BE2C (cell line): ENCODE results near the gene TPST2.

Experiments used
- DNase-seq: peaks from one replicate; pipeline ENCODE4 v3.0.0-alpha.2; 2020
- H3K27me3 ChIP-seq: fragments of 250-450 bp; sonication (Bioruptor Pico); 2 replicates; pipeline ENCODE4 v1.5.1; 2020; ENCODE audit warnings: mild to moderate bottlenecking
- H3K36me3 ChIP-seq: fragments of 250-450 bp; sonication (Bioruptor Pico); 2 replicates; pipeline ENCODE4 v1.5.1; 2020; ENCODE audit warnings: mild to moderate bottlenecking
- H3K4me1 ChIP-seq: fragments of 250-450 bp; sonication (Bioruptor Pico); 2 replicates; pipeline ENCODE4 v1.5.1; 2020
- H3K4me3 ChIP-seq: 2 replicates; pipeline ENCODE4 v1.5.1; 2011; ENCODE audit warnings: low read depth, low read length
- H3K9me3 ChIP-seq: fragments of 250-450 bp; sonication (Bioruptor Pico); 2 replicates; pipeline ENCODE4 v1.5.1; 2020
- CTCF ChIP-seq: IDR thresholded peaks from 2 replicates; pipeline ENCODE4 v1.5.1; 2012; ENCODE audit warnings: mild to moderate bottlenecking, low read depth, low read length

The TPST2 gene

DNA sequence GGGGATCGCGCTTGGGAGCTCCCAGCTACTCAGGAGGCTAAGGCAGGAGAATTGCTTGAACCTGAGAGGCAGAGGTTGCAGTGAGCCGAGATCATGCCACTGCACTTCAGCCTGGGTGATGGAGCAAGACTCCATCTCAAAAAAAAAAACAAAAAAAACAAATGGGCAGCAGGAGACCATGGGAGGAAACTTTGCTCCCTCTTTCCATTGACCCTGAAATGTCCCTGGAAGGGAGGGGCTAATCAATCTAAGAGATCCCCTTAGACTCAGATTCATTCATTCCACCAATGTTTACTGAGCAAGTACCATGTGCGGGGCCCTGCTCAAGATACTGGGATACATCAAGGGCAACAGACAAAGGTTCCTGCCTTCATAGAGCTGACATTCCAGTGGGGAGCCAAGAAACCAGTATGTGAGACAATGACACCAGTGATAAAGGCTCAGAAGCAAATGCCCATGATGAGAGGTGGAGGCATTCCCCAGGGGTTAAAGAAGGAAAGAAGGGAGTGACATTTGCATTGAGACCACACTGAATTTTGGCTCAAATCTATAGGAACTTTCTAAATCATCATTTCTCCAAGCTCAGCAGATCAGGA, 39.9 kb downstream of the TPST2 start:
- Histone ChIP-seq H3K4me1 (no peaks in the 10 kb centered on the region), H3K36me3 (no peaks in the 10 kb centered on the region), H3K27me3 (no peaks in the 10 kb centered on the region), H3K4me3 (no peak overlapping the region), H3K9me3 (no peaks in the 10 kb centered on the region)
- no peak for DNase-seq
- TF ChIP-seq CTCF: no peak

GRCh38 chr22:26548984-26549383, 40.9 kb downstream of the TPST2 start:
- no peak for DNase-seq
- H3K36me3 ChIP-seq: no peaks in the 10 kb centered on the region
- no peaks in the 10 kb centered on the region for H3K4me1 ChIP-seq
- H3K9me3 ChIP-seq: no peaks in the 10 kb centered on the region
- H3K4me3 ChIP-seq: no peak overlapping the region
- H3K27me3 ChIP-seq: no peaks in the 10 kb centered on the region
- TF ChIP-seq CTCF: no peak

DNA sequence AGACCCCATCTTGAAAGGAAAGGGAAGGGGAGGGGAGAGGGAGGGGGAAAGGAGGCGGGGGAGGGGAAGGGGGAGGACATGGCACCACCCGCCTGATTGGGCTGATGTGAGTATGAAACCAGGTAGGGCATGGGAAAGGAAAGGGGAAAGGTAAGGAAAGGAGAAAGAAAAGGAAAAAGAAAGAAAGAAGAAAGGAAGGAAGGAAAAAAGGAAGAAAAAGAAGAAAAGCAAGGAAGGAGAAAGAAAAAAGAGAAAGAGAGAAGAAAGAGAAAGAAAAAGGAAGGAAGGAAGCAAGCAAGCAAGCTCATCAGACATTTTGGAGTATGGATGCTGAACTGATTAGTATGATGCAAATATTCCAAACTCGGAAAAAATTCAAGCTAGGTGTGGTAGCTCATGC, 41.6 kb downstream of the TPST2 start:
- Histone ChIP-seq H3K4me3 (no peak overlapping the region), H3K36me3 (no peaks in the 10 kb centered on the region), H3K27me3 (no peaks in the 10 kb centered on the region), H3K4me1 (no peaks in the 10 kb centered on the region), H3K9me3 (no peaks in the 10 kb centered on the region)
- TF ChIP-seq CTCF: no peak
- DNase-seq: no peak

DNA sequence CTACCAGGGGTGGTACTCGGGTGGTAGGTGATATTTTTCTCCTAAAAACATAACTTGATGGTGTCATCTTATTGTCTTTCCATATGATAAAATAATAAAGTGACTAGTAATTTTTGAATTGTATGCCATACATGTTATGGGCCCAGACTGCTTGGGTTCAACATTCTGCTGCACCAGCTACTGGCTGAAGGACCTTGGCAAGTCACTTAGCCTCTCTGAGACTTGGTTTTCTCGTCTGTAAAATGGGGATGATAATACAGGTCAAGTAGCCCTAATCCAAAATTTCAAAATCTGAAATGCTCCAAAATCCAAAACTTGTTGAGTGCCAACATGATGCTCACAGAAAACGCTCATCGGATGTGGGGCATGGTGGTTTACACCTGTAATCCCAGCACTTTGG, 42.1 kb downstream of the TPST2 start:
- Histone ChIP-seq H3K9me3 (no peaks in the 10 kb centered on the region), H3K4me3 (no peak overlapping the region), H3K36me3 (no peaks in the 10 kb centered on the region), H3K27me3 (no peaks in the 10 kb centered on the region), H3K4me1 (no peaks in the 10 kb centered on the region)
- no peak for DNase-seq
- no peak for TF ChIP-seq CTCF

GRCh38 chr22:26547426-26547825, 42.5 kb downstream of the TPST2 start:
- H3K36me3 ChIP-seq: no peaks in the 10 kb centered on the region
- DNase-seq: no peak
- H3K9me3 ChIP-seq: no peaks in the 10 kb centered on the region
- no peak overlapping the region for H3K4me3 ChIP-seq
- no peaks in the 10 kb centered on the region for H3K4me1 ChIP-seq
- no peak for TF ChIP-seq CTCF
- H3K27me3 ChIP-seq: no peaks in the 10 kb centered on the region

GRCh38 chr22:26546282-26546681, 43.6 kb downstream of the TPST2 start:
- H3K4me3 ChIP-seq: no peak overlapping the region
- no peak for TF ChIP-seq CTCF
- no peaks in the 10 kb centered on the region for H3K9me3 ChIP-seq
- DNase-seq: no peak
- H3K4me1 ChIP-seq: no peaks in the 10 kb centered on the region
- H3K36me3 ChIP-seq: no peaks in the 10 kb centered on the region
- no peaks in the 10 kb centered on the region for H3K27me3 ChIP-seq
